ENCODE results near the gene TMEM245.
"Not testable (repeated sequence)": the region's sequence is repeated elsewhere in the genome, so short reads cannot be mapped to it uniquely, and the experiment has no call there.

TMEM245 gene

GRCh38 chr9:109062543-109062942, 57.2 kb downstream of the TMEM245 start:
- no peak for DNase-seq (ENCODE audit: low read depth)

GRCh38 chr9:109060191-109060590, 59.6 kb downstream of the TMEM245 start:
- DNase-seq (ENCODE audit: low read depth): no peak

GRCh38 chr9:109053121-109053520, 66.6 kb downstream of the TMEM245 start:
- not testable (repeated sequence) for DNase-seq (ENCODE audit: low read depth)

- DNase-seq (ENCODE audit: low read depth): no peak
These were observed 67.3 kb downstream of the TMEM245 start for GRCh38 chr9:109052416-109052815.

- DNase-seq (ENCODE audit: low read depth): no peak
These were observed 68.0 kb downstream of the TMEM245 start for GRCh38 chr9:109051733-109052132.

- no peak for DNase-seq (ENCODE audit: low read depth)
These were observed 69.3 kb downstream of the TMEM245 start for GRCh38 chr9:109050444-109050843.

GRCh38 chr9:109048822-109049221, 70.9 kb downstream of the TMEM245 start:
- DNase-seq (ENCODE audit: low read depth): no peak

- no peak for DNase-seq (ENCODE audit: low read depth)
These were observed 72.5 kb downstream of the TMEM245 start for GRCh38 chr9:109047259-109047658.

GRCh38 chr9:109046346-109046745, 73.4 kb downstream of the TMEM245 start:
- DNase-seq (ENCODE audit: low read depth): no peak

- DNase-seq (ENCODE audit: low read depth): no peak
These were observed 76.2 kb downstream of the TMEM245 start for GRCh38 chr9:109043578-109043977.

- DNase-seq (ENCODE audit: low read depth): no peak
These were observed 79.2 kb downstream of the TMEM245 start for GRCh38 chr9:109040571-109040970.

GRCh38 chr9:109039539-109039938, 80.2 kb downstream of the TMEM245 start:
- no peak for DNase-seq (ENCODE audit: low read depth)

GRCh38 chr9:109037946-109038715, 81.6 kb downstream of the TMEM245 start:
- no peak for DNase-seq (ENCODE audit: low read depth)

- no peak for DNase-seq (ENCODE audit: low read depth)
These were observed 82.7 kb downstream of the TMEM245 start for GRCh38 chr9:109036744-109037680.

- DNase-seq (ENCODE audit: low read depth): no peak
These were observed 83.9 kb downstream of the TMEM245 start for GRCh38 chr9:109035684-109036423.

GRCh38 chr9:109033941-109034700, 85.6 kb downstream of the TMEM245 start:
- no peak for DNase-seq (ENCODE audit: low read depth)

- no peak for DNase-seq (ENCODE audit: low read depth)
These were observed 88.5 kb downstream of the TMEM245 start for GRCh38 chr9:109031241-109031640.

- DNase-seq (ENCODE audit: low read depth): no peak
These were observed 89.3 kb downstream of the TMEM245 start for GRCh38 chr9:109030426-109030825.

- no peak for DNase-seq (ENCODE audit: low read depth)
These were observed 91.3 kb downstream of the TMEM245 start for GRCh38 chr9:109028457-109028856.

- DNase-seq (ENCODE audit: low read depth): no peak
These were observed 92.6 kb downstream of the TMEM245 start for GRCh38 chr9:109027176-109027575.

- DNase-seq (ENCODE audit: low read depth): no peak
These were observed 93.4 kb downstream of the TMEM245 start for GRCh38 chr9:109026306-109026705.

GRCh38 chr9:109022873-109023272, 96.9 kb downstream of the TMEM245 start:
- DNase-seq (ENCODE audit: low read depth): no peak
